ENCODE measurements around the gene MAP2.

Gene MAP2

GRCh38 chr2:209451209-209451834 lies 27.5 kb downstream of the MAP2 start:
- no peak overlapping the region for H3K27ac ChIP-seq
- TF ChIP-seq CTCF (conservative IDR thresholded peaks at IDR 0.05): no peak

DNA sequence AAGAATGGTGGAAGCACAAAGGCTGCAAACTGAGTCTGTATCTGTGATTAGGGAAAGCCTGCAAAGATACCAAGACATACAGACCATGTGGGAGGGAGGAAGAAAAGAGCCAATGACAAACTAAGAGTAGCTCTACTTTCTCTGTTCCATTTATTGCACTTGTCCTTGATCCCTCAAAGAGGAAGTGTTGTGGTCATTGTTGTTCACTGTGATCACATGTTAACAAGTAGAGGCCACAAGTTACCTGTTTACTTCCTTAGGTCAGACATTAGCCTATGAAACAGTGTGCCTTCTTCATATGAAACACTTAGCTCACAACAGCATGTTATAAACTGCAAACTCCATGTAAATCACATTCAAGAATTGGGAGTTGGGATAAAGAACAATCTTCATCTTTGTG lies 32.6 kb downstream of the MAP2 start:
- TF ChIP-seq CTCF (conservative IDR thresholded peaks at IDR 0.05): no peak
- no peak overlapping the region for H3K27ac ChIP-seq

DNA sequence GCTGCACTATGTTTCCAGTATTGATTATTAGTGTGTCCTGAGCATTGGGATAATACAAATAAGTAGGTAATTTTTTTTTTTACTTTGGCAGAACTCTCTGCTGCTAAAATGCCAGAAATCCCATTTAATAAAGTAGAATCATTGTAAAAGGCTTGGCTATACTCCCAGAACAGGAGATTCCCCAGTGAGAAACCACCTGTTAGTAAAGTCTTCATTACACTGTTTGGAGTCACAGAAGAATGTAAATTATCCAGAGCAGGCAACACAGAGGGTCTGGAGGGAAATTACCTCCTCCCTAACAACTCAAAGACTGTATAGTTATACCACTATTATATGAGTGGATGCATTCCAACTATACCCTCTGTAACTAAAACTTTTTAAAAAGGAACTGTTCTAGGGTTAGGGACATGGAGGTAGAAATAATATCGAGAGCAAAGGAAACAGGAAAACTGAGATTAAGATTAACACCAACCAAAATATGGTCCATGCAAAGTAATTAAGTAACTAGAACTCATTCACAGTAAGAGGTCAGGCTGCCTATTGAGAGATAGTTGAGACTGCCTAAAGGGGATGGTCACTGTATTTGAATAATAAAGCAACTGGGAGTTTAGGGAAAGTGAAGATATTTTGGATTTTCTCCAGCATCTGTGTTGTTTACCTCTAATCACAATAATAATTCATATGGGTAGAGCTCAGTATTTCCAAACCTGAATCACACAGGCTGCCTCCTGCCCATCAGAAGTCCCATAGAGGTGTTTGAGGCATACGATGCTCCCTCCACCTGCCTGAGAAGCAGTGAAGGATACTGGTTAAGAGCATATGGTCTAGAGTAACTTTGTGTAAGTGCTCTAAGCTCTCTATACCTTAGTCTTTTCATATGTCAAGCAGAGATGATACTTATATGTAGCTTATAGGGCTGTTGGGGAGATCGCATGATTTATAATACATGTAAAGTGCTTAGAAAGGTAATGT lies 34.4 kb downstream of the MAP2 start:
- no peak for TF ChIP-seq CTCF (conservative IDR thresholded peaks at IDR 0.05)
- H3K27ac ChIP-seq: peak overlapping the region; percentile 36

GRCh38 chr2:209459359-209459758 lies 35.5 kb downstream of the MAP2 start:
- no peak for TF ChIP-seq CTCF (conservative IDR thresholded peaks at IDR 0.05)

GRCh38 chr2:209460151-209460761 lies 36.4 kb downstream of the MAP2 start:
- no peak overlapping the region for H3K27ac ChIP-seq
- no peak for TF ChIP-seq CTCF (conservative IDR thresholded peaks at IDR 0.05)

More at GRCh38 chr2:209459359-209459758, 35.5 kb downstream of the MAP2 start:
- H3K27ac ChIP-seq: no peak overlapping the region

- H3K27ac ChIP-seq: no peak overlapping the region
Measured at GRCh38 chr2:209463226-209463625, 39.4 kb downstream of the MAP2 start.

More at GRCh38 chr2:209463226-209463625, 39.4 kb downstream of the MAP2 start:
- TF ChIP-seq CTCF (conservative IDR thresholded peaks at IDR 0.05): peak; percentile 57
